GM21381 (cell line): Measurements from ENCODE around the gene COX17.
"Not testable (repeated sequence)": the region's sequence is repeated elsewhere in the genome, so short reads cannot be mapped to it uniquely, and the experiment has no call there.

Experiments
- ATAC-seq: cut with Tn5 transposase; IDR thresholded peaks from one replicate; pipeline ENCODE4 v1.9.1; 2021; ENCODE audit warnings: mild to moderate bottlenecking, moderate library complexity; ENCODE audit not compliant: unreplicated experiment

Gene COX17

GRCh38 chr3:119676771-119677640 lies at the start of gene COX17:
COX17 (minus strand) TSS chr3:119677406; CDS start chr3:119677310, 96 bp downstream.
- ATAC-seq: peak; percentile 88

- ATAC-seq: no peak
Measured at GRCh38 chr3:119726909-119727308, 49.7 kb upstream of the COX17 start.

- ATAC-seq: no peak
Measured at GRCh38 chr3:119723022-119723421, 45.8 kb upstream of the COX17 start.

- no peak for ATAC-seq
Measured at GRCh38 chr3:119717520-119717919, 40.3 kb upstream of the COX17 start.

GRCh38 chr3:119716998-119717397 lies 39.8 kb upstream of the COX17 start:
- no peak for ATAC-seq

- no peak for ATAC-seq
Measured at GRCh38 chr3:119715105-119715504, 37.9 kb upstream of the COX17 start.

GRCh38 chr3:119703820-119704531 lies 26.8 kb upstream of the COX17 start:
- ATAC-seq: no peak

- ATAC-seq: peak; percentile 94
Measured at GRCh38 chr3:119702530-119703527, 25.6 kb upstream of the COX17 start, which contains the start of gene CFAP91. CFAP91 (plus strand) TSS chr3:119703022; CDS start chr3:119703099, 77 bp downstream.

- no peak for ATAC-seq
Measured at GRCh38 chr3:119700920-119701734, 23.9 kb upstream of the COX17 start.

GRCh38 chr3:119700269-119700919 lies 23.2 kb upstream of the COX17 start:
- peak; percentile 32 for ATAC-seq

- no peak for ATAC-seq
Measured at GRCh38 chr3:119697394-119697793, 20.2 kb upstream of the COX17 start.

GRCh38 chr3:119695480-119695879 lies 18.3 kb upstream of the COX17 start:
- no peak for ATAC-seq

GRCh38 chr3:119690043-119690656 lies 12.9 kb upstream of the COX17 start:
- ATAC-seq: no peak

- no peak for ATAC-seq
Measured at GRCh38 chr3:119683421-119683820, 6.2 kb upstream of the COX17 start.

GRCh38 chr3:119681279-119681678 lies 4.1 kb upstream of the COX17 start:
- no peak for ATAC-seq

GRCh38 chr3:119679874-119680273 lies 2.7 kb upstream of the COX17 start:
- no peak for ATAC-seq

- not testable (repeated sequence) for ATAC-seq
Measured at GRCh38 chr3:119678209-119678608, 1.0 kb upstream of the COX17 start.

- ATAC-seq: no peak
Measured at GRCh38 chr3:119677641-119677934, 382 bp upstream of the COX17 start.

- ATAC-seq: no peak
Measured at GRCh38 chr3:119676020-119676419, 1.2 kb downstream of the COX17 start.
